HAP-1 (cell line): ENCODE measurements around the gene TAF13.
A peak's percentile ranks its signal among the peaks of the same experiment; 100 is the strongest.
"Not testable (repeated sequence)": the region's sequence is repeated elsewhere in the genome, so short reads cannot be mapped to it uniquely, and the experiment has no call there.

Source experiments
- DNase-seq, 2 experiments: peaks; one replicate each; pipeline ENCODE4 v3.0.0-alpha.2; 2016 to 2020; ENCODE audit warnings: low spot score in 2 of 2
- H3K27me3 ChIP-seq: fragments of 250-450 bp; sonication (Bioruptor Pico); 2 replicates; pipeline ENCODE4 v1.5.1; 2020; ENCODE audit warnings: low read depth, mild to moderate bottlenecking, moderate library complexity
- H3K36me3 ChIP-seq: fragments of 250-450 bp; sonication (Bioruptor Pico); replicated peaks from 2 replicates; pipeline ENCODE4 v1.5.1; 2020; ENCODE audit warnings: mild to moderate bottlenecking
- H3K4me1 ChIP-seq: fragments of 250-450 bp; sonication (Bioruptor Pico); 2 replicates; pipeline ENCODE4 v1.5.1; 2020; ENCODE audit warnings: mild to moderate bottlenecking
- H3K4me3 ChIP-seq: fragments of 250-450 bp; sonication (Bioruptor Pico); 2 replicates; pipeline ENCODE4 v1.5.1; 2020; ENCODE audit warnings: mild to moderate bottlenecking, moderate library complexity
- H3K9me3 ChIP-seq: fragments of 250-450 bp; sonication (Bioruptor Pico); 2 replicates; pipeline ENCODE4 v1.5.1; 2020; ENCODE audit warnings: mild to moderate bottlenecking, moderate library complexity
- in situ Hi-C: fragments of 300-500 bp; cut with MboI; formaldehyde crosslinking; loops from 3 replicates; pipeline ENCODE4 v1.14.3; 2020; ENCODE audit warnings: low sequenced_read_pairs, inconsistent platforms, mixed read lengths

The TAF13 gene

GRCh38 chr1:109050228-109050995 is 25.4 kb downstream of the TAF13 start:
- DNase-seq = no peak
- H3K4me3 ChIP-seq = no peak overlapping the region
- in situ Hi-C loops = no loop called here

GRCh38 chr1:109048335-109048734 is 27.5 kb downstream of the TAF13 start:
- H3K9me3 ChIP-seq = no peaks in the 10 kb centered on the region
- no peaks in the 10 kb centered on the region for H3K4me1 ChIP-seq
- no peak for DNase-seq
- H3K4me3 ChIP-seq = no peak overlapping the region
- no peaks in the 10 kb centered on the region for H3K36me3 ChIP-seq
- in situ Hi-C loops = no loop called here
- no peaks in the 10 kb centered on the region for H3K27me3 ChIP-seq

More at GRCh38 chr1:109050228-109050995, 25.4 kb downstream of the TAF13 start:
- no peaks in the 10 kb centered on the region for H3K4me1 ChIP-seq
- H3K27me3 ChIP-seq = no peaks in the 10 kb centered on the region
- H3K36me3 ChIP-seq = no peaks in the 10 kb centered on the region
- H3K9me3 ChIP-seq = no peaks in the 10 kb centered on the region

GRCh38 chr1:109047339-109047738 is 28.5 kb downstream of the TAF13 start:
- in situ Hi-C loops = no loop called here
- Histone ChIP-seq H3K4me3 (no peak overlapping the region), H3K36me3 (no peaks in the 10 kb centered on the region), H3K27me3 (no peaks in the 10 kb centered on the region), H3K4me1 (no peaks in the 10 kb centered on the region), H3K9me3 (no peaks in the 10 kb centered on the region)
- no peak for DNase-seq

GRCh38 chr1:109046671-109047070 is 29.1 kb downstream of the TAF13 start:
- in situ Hi-C loops = no loop called here
- Histone ChIP-seq H3K4me3 (no peak overlapping the region), H3K4me1 (no peaks in the 10 kb centered on the region), H3K9me3 (no peaks in the 10 kb centered on the region), H3K36me3 (peaks cover 1% of the 10 kb centered on the region), H3K27me3 (no peaks in the 10 kb centered on the region)
- DNase-seq = no peak

GRCh38 chr1:109045595-109045994 is 30.2 kb downstream of the TAF13 start:
- H3K27me3 ChIP-seq = no peaks in the 10 kb centered on the region
- H3K9me3 ChIP-seq = no peaks in the 10 kb centered on the region
- in situ Hi-C loops = no loop called here
- DNase-seq = no peak
- no peak overlapping the region for H3K4me3 ChIP-seq
- H3K4me1 ChIP-seq = no peaks in the 10 kb centered on the region
- H3K36me3 ChIP-seq = peaks cover 3% of the 10 kb centered on the region

- in situ Hi-C loops = no loop called here
- Histone ChIP-seq H3K36me3 (peaks cover 3% of the 10 kb centered on the region), H3K27me3 (no peaks in the 10 kb centered on the region), H3K4me1 (peaks cover 4% of the 10 kb centered on the region), H3K9me3 (no peaks in the 10 kb centered on the region), H3K4me3 (peak within 1 kb of the TSS; percentile 89)
- DNase-seq = peak; percentile 89 to 96
These were observed 34.0 kb downstream of the TAF13 start, which contains the start of gene WDR47 for GRCh38 chr1:109041621-109042468. TSS of gene WDR47 (minus strand) at chr1:109042102. CDS start at chr1:109023512, 18,590 bp downstream.

GRCh38 chr1:109040989-109041620 is 34.7 kb downstream of the TAF13 start:
- Histone ChIP-seq H3K9me3 (no peaks in the 10 kb centered on the region), H3K4me1 (peaks cover 6% of the 10 kb centered on the region), H3K27me3 (no peaks in the 10 kb centered on the region), H3K36me3 (peaks cover 3% of the 10 kb centered on the region), H3K4me3 (peak overlapping the region; percentile 89)
- peak in 1 of 2 experiments; percentile 46 for DNase-seq
- in situ Hi-C loops = no loop called here

- peak in 1 of 2 experiments; percentile 36 for DNase-seq
- Histone ChIP-seq H3K9me3 (no peaks in the 10 kb centered on the region), H3K4me1 (peaks cover 9% of the 10 kb centered on the region), H3K27me3 (no peaks in the 10 kb centered on the region), H3K36me3 (peaks cover 3% of the 10 kb centered on the region), H3K4me3 (peak overlapping the region; percentile 89)
- in situ Hi-C loops = no loop called here
These were observed 35.2 kb downstream of the TAF13 start for GRCh38 chr1:109040627-109040988.

GRCh38 chr1:109034382-109034781 is 41.4 kb downstream of the TAF13 start:
- H3K9me3 ChIP-seq = no peaks in the 10 kb centered on the region
- H3K27me3 ChIP-seq = no peaks in the 10 kb centered on the region
- H3K36me3 ChIP-seq = no peaks in the 10 kb centered on the region
- DNase-seq = no peak
- peaks cover 20% of the 10 kb centered on the region for H3K4me1 ChIP-seq
- H3K4me3 ChIP-seq = no peak overlapping the region
- in situ Hi-C loops = no loop called here

- DNase-seq, in situ Hi-C loops, H3K27me3 ChIP-seq, H3K4me3 ChIP-seq, H3K36me3 ChIP-seq, H3K9me3 ChIP-seq: not testable (repeated sequence)
- peaks cover 15% of the 10 kb centered on the region for H3K4me1 ChIP-seq
These were observed 46.3 kb downstream of the TAF13 start for GRCh38 chr1:109029493-109029892.

- DNase-seq = no peak
- no peaks in the 10 kb centered on the region for H3K27me3 ChIP-seq
- H3K4me3 ChIP-seq = no peak overlapping the region
- H3K9me3 ChIP-seq = no peaks in the 10 kb centered on the region
- H3K4me1 ChIP-seq = peaks cover 15% of the 10 kb centered on the region
- in situ Hi-C loops = no loop called here
- no peaks in the 10 kb centered on the region for H3K36me3 ChIP-seq
These were observed 48.0 kb downstream of the TAF13 start for GRCh38 chr1:109027841-109028240.

GRCh38 chr1:109025694-109026093 is 50.1 kb downstream of the TAF13 start:
- DNase-seq = no peak
- H3K4me3 ChIP-seq = no peak overlapping the region
- in situ Hi-C loops = no loop called here

GRCh38 chr1:109024646-109025045 is 51.2 kb downstream of the TAF13 start:
- no peaks in the 10 kb centered on the region for H3K4me1 ChIP-seq

More at GRCh38 chr1:109025694-109026093, 50.1 kb downstream of the TAF13 start:
- Histone ChIP-seq H3K9me3 (no peaks in the 10 kb centered on the region), H3K36me3 (no peaks in the 10 kb centered on the region; the same call in 1 of the 2 replicates), H3K27me3 (no peaks in the 10 kb centered on the region), H3K4me1 (peaks cover 7% of the 10 kb centered on the region)

More at GRCh38 chr1:109024646-109025045, 51.2 kb downstream of the TAF13 start:
- Histone ChIP-seq H3K27me3 (no peaks in the 10 kb centered on the region), H3K9me3 (no peaks in the 10 kb centered on the region), H3K36me3 (no peaks in the 10 kb centered on the region; the same call in none of the 2 replicates), H3K4me3 (no peak overlapping the region)
- DNase-seq = no peak
- in situ Hi-C loops = no loop called here
